ENCODE measurements around the gene SNED1.

Gene SNED1

GRCh38 chr2:241067501-241068135 is 69.2 kb downstream of the SNED1 start:
- DNase-seq (ENCODE audit: low read depth), result no peak

- DNase-seq (ENCODE audit: low read depth), result no peak
These were observed 69.9 kb downstream of the SNED1 start for GRCh38 chr2:241068136-241068941.

- no peak for DNase-seq (ENCODE audit: low read depth)
These were observed 70.8 kb downstream of the SNED1 start for GRCh38 chr2:241068942-241069810.

GRCh38 chr2:241069821-241070281 is 71.4 kb downstream of the SNED1 start:
- DNase-seq (ENCODE audit: low read depth), result no peak

- no peak for DNase-seq (ENCODE audit: low read depth)
These were observed 71.9 kb downstream of the SNED1 start for GRCh38 chr2:241070361-241070760.

- DNase-seq (ENCODE audit: low read depth), result no peak
These were observed 72.6 kb downstream of the SNED1 start for GRCh38 chr2:241070811-241071676.

GRCh38 chr2:241071677-241072111 is 73.3 kb downstream of the SNED1 start:
- no peak for DNase-seq (ENCODE audit: low read depth)

GRCh38 chr2:241072151-241072550 is 73.7 kb downstream of the SNED1 start:
- DNase-seq (ENCODE audit: low read depth), result no peak

GRCh38 chr2:241072553-241073165 is 74.2 kb downstream of the SNED1 start:
- no peak for DNase-seq (ENCODE audit: low read depth)

- DNase-seq (ENCODE audit: low read depth), result no peak
These were observed 75.0 kb downstream of the SNED1 start for GRCh38 chr2:241073166-241074064.

GRCh38 chr2:241074065-241074818 is 75.8 kb downstream of the SNED1 start:
- DNase-seq (ENCODE audit: low read depth), result no peak

- DNase-seq (ENCODE audit: low read depth), result no peak
These were observed 76.6 kb downstream of the SNED1 start for GRCh38 chr2:241074901-241075540.

GRCh38 chr2:241080405-241081189 is 82.2 kb downstream of the SNED1 start:
- no peak for DNase-seq (ENCODE audit: low read depth)

GRCh38 chr2:241081190-241081642 is 82.8 kb downstream of the SNED1 start:
- no peak for DNase-seq (ENCODE audit: low read depth)

- DNase-seq (ENCODE audit: low read depth), result no peak
These were observed 83.4 kb downstream of the SNED1 start for GRCh38 chr2:241081643-241082340.

- DNase-seq (ENCODE audit: low read depth), result no peak
These were observed 84.1 kb downstream of the SNED1 start for GRCh38 chr2:241082341-241083090.

GRCh38 chr2:241083091-241083415 is 84.6 kb downstream of the SNED1 start:
- no peak for DNase-seq (ENCODE audit: low read depth)
